ENCODE measurements around the gene ELP6. TPM values are rescaled to one million over a fixed set of nuclear protein-coding genes. Genes with fewer than 3 reads are reported as not detected.

The ELP6 gene
- total RNA-seq, 1 experiment from 2014 or later, result 62.0 TPM

DNA sequence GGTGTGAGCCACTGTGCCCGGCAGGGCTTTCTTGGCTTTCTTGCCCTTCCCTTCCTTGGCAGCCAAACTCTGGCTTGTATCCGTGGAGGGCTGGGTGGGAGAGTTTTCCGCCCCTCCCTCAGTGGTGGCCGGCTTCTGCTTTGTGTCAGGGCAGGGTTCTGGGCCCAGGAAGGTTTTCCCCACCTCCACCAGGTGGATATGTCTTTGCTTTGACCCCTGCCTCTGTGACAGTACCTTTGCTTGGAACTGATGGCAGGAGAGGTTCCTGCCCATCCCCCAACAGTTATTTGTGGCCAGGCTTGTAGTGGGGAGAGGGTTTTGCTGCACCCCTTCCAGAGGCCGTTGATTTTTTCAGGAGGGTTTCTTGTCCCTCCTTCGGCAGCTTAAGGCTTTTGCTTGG lies 40.8 kb upstream of the ELP6 start (continued):
- TF ChIP-seq, protein P1, sequence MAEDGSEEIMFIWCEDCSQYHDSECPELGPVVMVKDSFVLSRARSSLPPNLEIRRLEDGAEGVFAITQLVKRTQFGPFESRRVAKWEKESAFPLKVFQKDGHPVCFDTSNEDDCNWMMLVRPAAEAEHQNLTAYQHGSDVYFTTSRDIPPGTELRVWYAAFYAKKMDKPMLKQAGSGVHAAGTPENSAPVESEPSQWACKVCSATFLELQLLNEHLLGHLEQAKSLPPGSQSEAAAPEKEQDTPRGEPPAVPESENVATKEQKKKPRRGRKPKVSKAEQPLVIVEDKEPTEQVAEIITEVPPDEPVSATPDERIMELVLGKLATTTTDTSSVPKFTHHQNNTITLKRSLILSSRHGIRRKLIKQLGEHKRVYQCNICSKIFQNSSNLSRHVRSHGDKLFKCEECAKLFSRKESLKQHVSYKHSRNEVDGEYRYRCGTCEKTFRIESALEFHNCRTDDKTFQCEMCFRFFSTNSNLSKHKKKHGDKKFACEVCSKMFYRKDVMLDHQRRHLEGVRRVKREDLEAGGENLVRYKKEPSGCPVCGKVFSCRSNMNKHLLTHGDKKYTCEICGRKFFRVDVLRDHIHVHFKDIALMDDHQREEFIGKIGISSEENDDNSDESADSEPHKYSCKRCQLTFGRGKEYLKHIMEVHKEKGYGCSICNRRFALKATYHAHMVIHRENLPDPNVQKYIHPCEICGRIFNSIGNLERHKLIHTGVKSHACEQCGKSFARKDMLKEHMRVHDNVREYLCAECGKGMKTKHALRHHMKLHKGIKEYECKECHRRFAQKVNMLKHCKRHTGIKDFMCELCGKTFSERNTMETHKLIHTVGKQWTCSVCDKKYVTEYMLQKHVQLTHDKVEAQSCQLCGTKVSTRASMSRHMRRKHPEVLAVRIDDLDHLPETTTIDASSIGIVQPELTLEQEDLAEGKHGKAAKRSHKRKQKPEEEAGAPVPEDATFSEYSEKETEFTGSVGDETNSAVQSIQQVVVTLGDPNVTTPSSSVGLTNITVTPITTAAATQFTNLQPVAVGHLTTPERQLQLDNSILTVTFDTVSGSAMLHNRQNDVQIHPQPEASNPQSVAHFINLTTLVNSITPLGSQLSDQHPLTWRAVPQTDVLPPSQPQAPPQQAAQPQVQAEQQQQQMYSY (CRISPR knock-in tag; IDR thresholded peaks at IDR 0.05), result no peak
- no peak for TF ChIP-seq ELF4 (CRISPR knock-in tag; IDR thresholded peaks at IDR 0.05; ENCODE audit: low read depth)
- TF ChIP-seq, protein P2, sequence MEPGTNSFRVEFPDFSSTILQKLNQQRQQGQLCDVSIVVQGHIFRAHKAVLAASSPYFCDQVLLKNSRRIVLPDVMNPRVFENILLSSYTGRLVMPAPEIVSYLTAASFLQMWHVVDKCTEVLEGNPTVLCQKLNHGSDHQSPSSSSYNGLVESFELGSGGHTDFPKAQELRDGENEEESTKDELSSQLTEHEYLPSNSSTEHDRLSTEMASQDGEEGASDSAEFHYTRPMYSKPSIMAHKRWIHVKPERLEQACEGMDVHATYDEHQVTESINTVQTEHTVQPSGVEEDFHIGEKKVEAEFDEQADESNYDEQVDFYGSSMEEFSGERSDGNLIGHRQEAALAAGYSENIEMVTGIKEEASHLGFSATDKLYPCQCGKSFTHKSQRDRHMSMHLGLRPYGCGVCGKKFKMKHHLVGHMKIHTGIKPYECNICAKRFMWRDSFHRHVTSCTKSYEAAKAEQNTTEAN (CRISPR knock-in tag; IDR thresholded peaks at IDR 0.05), result no peak

DNA sequence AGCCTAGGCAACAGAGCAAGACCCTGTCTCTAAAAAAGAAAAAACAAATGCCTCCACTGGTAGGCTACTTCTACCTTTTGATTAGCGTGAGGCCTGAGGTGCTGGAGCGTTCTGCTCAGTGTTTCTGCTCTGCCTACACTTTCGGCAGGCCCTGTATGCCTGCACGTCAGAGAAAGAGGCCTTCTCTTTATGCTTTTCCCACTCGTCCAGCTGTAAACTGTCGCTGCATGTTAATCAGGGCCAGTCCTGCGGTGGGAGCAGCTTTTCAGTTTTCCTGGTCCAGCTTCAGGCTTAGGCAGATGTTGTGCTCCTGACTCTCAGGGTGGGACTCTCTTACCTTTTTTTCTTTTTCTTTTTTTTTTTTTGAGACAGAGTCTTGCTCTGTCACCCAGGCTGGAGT lies 39.9 kb upstream of the ELP6 start:
- Mint-ChIP-seq H3K27me3 (ENCODE audit: low read depth) (peaks cover 5% of the 10 kb centered on the region), H3K4me3 (no peak overlapping the region), H3K9me3 (peaks cover 5% of the 10 kb centered on the region; the same call in 1 of the 2 replicates), H3K4me1 (no peaks in the 10 kb centered on the region), H3K27ac (no peak overlapping the region), H3K36me3 (0 out of 2 replicates have a peak, but pooled peaks cover 2% of the 10 kb centered on the region)
- TF ChIP-seq NFYB (CRISPR knock-in tag; conservative IDR thresholded peaks at IDR 0.05; ENCODE audit: low read depth) (no peak), EMX1 (CRISPR knock-in tag; IDR thresholded peaks at IDR 0.05) (no peak), ZNF671 (CRISPR knock-in tag; IDR thresholded peaks at IDR 0.05) (no peak), NFE2L1 (CRISPR knock-in tag; IDR thresholded peaks at IDR 0.05) (no peak), FOXP1 (CRISPR knock-in tag; IDR thresholded peaks at IDR 0.05; ENCODE audit: borderline replicate concordance) (no peak), ESRRA (CRISPR knock-in tag; IDR thresholded peaks at IDR 0.05; ENCODE audit: borderline replicate concordance) (no peak), ZNF396 (CRISPR knock-in tag; IDR thresholded peaks at IDR 0.05; ENCODE audit: borderline replicate concordance) (no peak), MYBL2 (CRISPR knock-in tag; IDR thresholded peaks at IDR 0.05) (no peak), CREB1 (CRISPR knock-in tag; IDR thresholded peaks at IDR 0.05) (no peak), NFATC4 (CRISPR knock-in tag; IDR thresholded peaks at IDR 0.05) (no peak), GABPB1 (CRISPR knock-in tag; IDR thresholded peaks at IDR 0.05) (no peak)
- TF ChIP-seq, protein P3, sequence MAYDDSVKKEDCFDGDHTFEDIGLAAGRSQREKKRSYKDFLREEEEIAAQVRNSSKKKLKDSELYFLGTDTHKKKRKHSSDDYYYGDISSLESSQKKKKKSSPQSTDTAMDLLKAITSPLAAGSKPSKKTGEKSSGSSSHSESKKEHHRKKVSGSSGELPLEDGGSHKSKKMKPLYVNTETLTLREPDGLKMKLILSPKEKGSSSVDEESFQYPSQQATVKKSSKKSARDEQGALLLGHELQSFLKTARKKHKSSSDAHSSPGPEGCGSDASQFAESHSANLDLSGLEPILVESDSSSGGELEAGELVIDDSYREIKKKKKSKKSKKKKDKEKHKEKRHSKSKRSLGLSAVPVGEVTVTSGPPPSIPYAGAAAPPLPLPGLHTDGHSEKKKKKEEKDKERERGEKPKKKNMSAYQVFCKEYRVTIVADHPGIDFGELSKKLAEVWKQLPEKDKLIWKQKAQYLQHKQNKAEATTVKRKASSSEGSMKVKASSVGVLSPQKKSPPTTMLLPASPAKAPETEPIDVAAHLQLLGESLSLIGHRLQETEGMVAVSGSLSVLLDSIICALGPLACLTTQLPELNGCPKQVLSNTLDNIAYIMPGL (CRISPR knock-in tag; IDR thresholded peaks at IDR 0.05), result no peak
- TF ChIP-seq, protein P4, sequence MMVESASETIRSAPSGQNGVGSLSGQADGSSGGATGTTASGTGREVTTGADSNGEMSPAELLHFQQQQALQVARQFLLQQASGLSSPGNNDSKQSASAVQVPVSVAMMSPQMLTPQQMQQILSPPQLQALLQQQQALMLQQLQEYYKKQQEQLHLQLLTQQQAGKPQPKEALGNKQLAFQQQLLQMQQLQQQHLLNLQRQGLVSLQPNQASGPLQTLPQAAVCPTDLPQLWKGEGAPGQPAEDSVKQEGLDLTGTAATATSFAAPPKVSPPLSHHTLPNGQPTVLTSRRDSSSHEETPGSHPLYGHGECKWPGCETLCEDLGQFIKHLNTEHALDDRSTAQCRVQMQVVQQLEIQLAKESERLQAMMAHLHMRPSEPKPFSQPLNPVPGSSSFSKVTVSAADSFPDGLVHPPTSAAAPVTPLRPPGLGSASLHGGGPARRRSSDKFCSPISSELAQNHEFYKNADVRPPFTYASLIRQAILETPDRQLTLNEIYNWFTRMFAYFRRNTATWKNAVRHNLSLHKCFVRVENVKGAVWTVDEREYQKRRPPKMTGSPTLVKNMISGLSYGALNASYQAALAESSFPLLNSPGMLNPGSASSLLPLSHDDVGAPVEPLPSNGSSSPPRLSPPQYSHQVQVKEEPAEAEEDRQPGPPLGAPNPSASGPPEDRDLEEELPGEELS (CRISPR knock-in tag; IDR thresholded peaks at IDR 0.05), result no peak
- TF ChIP-seq, protein P5, sequence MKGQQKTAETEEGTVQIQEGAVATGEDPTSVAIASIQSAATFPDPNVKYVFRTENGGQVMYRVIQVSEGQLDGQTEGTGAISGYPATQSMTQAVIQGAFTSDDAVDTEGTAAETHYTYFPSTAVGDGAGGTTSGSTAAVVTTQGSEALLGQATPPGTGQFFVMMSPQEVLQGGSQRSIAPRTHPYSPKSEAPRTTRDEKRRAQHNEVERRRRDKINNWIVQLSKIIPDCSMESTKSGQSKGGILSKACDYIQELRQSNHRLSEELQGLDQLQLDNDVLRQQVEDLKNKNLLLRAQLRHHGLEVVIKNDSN (CRISPR knock-in tag; IDR thresholded peaks at IDR 0.05), result no peak
- DNase-seq (ENCODE audit: low spot score), result no peak
- ChIA-PET CTCF (interaction anchor here (0.7 to 3.2 kb wide), 2 partner anchors 24 to 31 kb away, joined by 4 to 11 read pairs; no protein-coding TSS in a partner anchor), POLR2A (no interaction called here)
- ATAC-seq, result no peak

Measured in WTC11 (cell line).